Stimulated activated naive CD4-positive, alpha-beta T cell (primary cell): ENCODE data around the gene ZNF729.
"Not testable (repeated sequence)": the region's sequence is repeated elsewhere in the genome, so short reads cannot be mapped to it uniquely, and the experiment has no call there.

Experiments
- DNase-seq, 6 experiments: peaks; one replicate each; lab custom pipeline; 2025; lab: John Stamatoyannopoulos, UW

ZNF729 gene

GRCh38 chr19:22286151-22286810 lies at the start of gene ZNF729:
ZNF729 (plus strand) TSS chr19:22286441; CDS start chr19:22286526, 85 bp downstream.
- DNase-seq: no peak

DNA sequence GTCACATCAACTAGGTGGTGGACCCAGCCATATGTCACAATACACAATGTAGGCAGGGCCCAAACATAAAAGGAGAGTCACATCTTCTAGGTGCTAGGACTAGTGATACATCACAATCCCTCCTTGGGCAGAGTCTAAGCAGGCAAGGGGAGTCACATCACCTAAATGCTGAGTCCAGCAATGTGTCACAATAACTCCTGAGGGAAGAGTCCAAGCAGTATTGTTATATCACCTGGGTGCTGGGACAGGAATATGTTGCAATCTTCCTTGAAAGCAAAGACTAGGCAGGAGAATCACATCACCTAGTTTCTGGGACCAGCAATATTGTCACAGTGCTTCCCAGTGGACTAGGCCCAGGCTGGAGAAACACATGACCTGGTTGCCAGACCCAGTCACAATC lies 29.4 kb upstream of the ZNF729 start:
- no peak for DNase-seq

GRCh38 chr19:22257381-22257780 lies 28.9 kb upstream of the ZNF729 start:
- no peak for DNase-seq

GRCh38 chr19:22257916-22258315 lies 28.3 kb upstream of the ZNF729 start:
- DNase-seq: no peak

- DNase-seq: no peak
Measured at GRCh38 chr19:22260499-22260898, 25.7 kb upstream of the ZNF729 start.

DNA sequence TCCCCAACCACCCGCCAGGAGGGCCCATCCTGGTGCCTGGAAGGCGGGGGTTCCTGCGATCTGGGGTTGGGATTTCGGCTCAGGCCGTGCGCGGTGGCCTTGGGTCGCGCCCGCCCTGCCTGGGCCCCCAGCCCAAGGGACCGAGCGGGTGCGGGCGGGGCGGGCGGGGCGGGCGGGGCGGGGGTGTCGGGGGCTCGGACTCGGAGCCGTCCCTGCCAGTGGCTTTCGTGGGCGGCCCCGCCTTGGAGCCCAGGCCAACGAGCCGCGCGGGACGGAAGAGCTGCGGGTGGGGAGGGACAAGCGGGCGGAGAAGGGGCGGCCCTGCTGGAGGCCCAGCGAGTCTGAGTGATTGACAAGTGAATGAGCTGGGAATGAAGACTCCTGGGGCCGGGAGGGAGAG lies 24.6 kb upstream of the ZNF729 start:
- DNase-seq: no peak

- DNase-seq: no peak
Measured at GRCh38 chr19:22263121-22263520, 23.1 kb upstream of the ZNF729 start.

GRCh38 chr19:22321554-22321953 lies 35.3 kb downstream of the ZNF729 start:
- not testable (repeated sequence) for DNase-seq

- DNase-seq: no peak
Measured at GRCh38 chr19:22326219-22326618, 40.0 kb downstream of the ZNF729 start.

DNA sequence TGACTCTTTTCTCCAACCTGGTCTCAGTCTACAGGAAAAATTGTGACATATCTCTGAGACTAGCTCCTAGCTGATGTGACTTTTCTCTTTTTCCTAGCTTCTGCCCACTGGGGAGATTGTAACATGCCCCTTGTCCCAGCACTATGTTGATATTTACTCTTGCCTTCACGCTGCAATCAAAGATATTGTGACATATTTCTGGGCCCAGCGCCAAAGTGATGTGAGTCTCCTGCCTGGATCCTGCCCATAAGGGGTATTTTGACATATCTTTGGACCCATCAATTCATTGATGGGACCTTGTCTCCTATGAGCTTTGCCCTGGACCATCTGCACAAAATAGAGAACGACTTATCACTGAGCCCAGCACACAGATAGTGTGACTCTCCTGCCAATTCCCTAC lies 41.1 kb downstream of the ZNF729 start:
- no peak for DNase-seq

- DNase-seq: no peak
Measured at GRCh38 chr19:22331521-22331920, 45.3 kb downstream of the ZNF729 start.

GRCh38 chr19:22332924-22333323 lies 46.7 kb downstream of the ZNF729 start:
- no peak for DNase-seq

- no peak for DNase-seq
Measured at GRCh38 chr19:22335716-22336115, 49.5 kb downstream of the ZNF729 start.

- no peak for DNase-seq
Measured at GRCh38 chr19:22354665-22355064, 68.4 kb downstream of the ZNF729 start.
